Activated T-helper 1 cell treated with anti-CD3 and anti-CD28 coated beads, Interleukin-12 subunit alpha, Interleukin-12 subunit beta, Interleukin-2, Interleukin-4 antibody, amounts not matched to agents 30 ng/mL and 10 ng/mL and 1 ng/mL, durations not matched to agents 14 hours and 24 hours and 36 hours (primary cell): ENCODE data around the gene HSPBAP1. TPM values are rescaled to one million over a fixed set of nuclear protein-coding genes. Genes with fewer than 3 reads are reported as not detected.
"Not testable (repeated sequence)": the region's sequence is repeated elsewhere in the genome, so short reads cannot be mapped to it uniquely, and the experiment has no call there.

Source experiments
- DNase-seq: peaks from one replicate; pipeline ENCODE4 v3.0.0; 2021; ENCODE audit warnings: low spot score
- H3K27ac Mint-ChIP-seq: one replicate; pipeline ENCODE4 v1.8.0; 2021; ENCODE audit warnings: mild to moderate bottlenecking, mixed read lengths
- H3K27me3 Mint-ChIP-seq: one replicate; pipeline ENCODE4 v1.8.0; 2022; ENCODE audit warnings: mild to moderate bottlenecking, moderate library complexity, mixed read lengths; ENCODE audit not compliant: insufficient read depth
- H3K36me3 Mint-ChIP-seq: one replicate; pipeline ENCODE4 v1.8.0; 2021; ENCODE audit warnings: low read depth, mixed read lengths
- H3K4me1 Mint-ChIP-seq: one replicate; pipeline ENCODE4 v1.8.0; 2021; ENCODE audit warnings: low read depth, mixed read lengths
- H3K4me3 Mint-ChIP-seq: one replicate; pipeline ENCODE4 v1.8.0; 2021; ENCODE audit warnings: mild to moderate bottlenecking, moderate library complexity, mixed read lengths
- H3K9me3 Mint-ChIP-seq: one replicate; pipeline ENCODE4 v1.8.0; 2021; ENCODE audit warnings: mixed read lengths
- intact Hi-C: fragments of 100-400 bp; cut with micrococcal nuclease; formaldehyde crosslinking; loops from one replicate; pipeline ENCODE4 v1.15.1; 2024
- total RNA-seq: library from RNA; stranded (reverse); gene quantifications from 2 replicates; pipeline ENCODE4 v1.2.3, GENCODE V29; 2022

HSPBAP1 gene
- total RNA-seq, 1 donor from 2014 or later: 8.1 TPM

DNA sequence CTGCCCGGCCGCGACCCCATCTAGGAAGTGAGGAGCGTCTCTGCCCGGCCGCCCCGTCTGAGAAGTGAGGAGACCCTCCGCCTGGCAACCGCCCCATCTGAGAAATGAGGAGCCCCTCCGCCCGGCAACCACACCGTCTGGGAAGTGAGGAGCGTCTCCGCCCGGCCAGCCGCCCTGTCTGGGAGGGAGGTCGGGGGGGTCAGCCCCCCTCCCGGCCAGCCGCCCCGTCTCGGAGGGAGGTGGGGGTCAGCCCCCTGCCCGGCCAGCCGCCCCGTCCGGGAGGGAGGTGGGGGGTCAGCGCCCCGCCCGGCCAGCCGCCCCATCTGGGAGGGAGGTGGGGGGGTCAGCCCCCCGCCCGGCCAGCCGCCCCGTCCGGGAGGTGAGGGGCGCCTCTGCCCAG lies 46.3 kb downstream of the HSPBAP1 start:
- intact Hi-C loops, H3K36me3 Mint-ChIP-seq, H3K4me1 Mint-ChIP-seq, H3K9me3 Mint-ChIP-seq, H3K27ac Mint-ChIP-seq, H3K27me3 Mint-ChIP-seq, H3K4me3 Mint-ChIP-seq, DNase-seq: not testable (repeated sequence)

DNA sequence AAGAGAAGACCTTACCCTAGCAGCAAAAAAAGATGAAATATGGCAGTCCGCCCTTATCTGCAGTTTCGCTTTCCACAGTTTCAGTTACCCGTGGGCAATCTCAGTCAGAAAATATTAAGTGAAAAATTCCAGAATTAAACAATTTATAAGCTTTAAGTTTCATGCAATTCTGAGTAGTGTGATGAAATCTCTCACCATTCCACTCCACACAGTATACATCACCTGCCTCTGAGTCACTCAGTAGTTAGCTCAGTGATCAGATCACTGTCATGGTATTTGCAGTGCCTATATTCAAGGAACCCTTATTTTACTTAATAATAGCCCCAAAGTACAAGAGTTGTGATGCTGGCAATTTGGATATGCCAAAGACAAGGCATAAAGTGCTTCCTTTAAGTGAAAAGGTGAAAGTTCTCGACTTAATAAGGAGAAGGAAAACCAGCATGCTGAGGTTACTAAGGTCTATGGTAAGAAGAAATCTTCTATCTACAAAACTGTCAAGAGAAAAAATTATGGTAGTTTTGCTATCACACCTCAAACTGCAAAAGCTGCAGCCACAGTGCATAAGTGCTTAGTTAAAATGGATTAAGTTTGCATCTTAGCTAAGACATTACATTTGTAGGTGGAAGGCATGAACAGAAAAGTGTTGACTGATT lies 48.1 kb downstream of the HSPBAP1 start:
- H3K27ac Mint-ChIP-seq: no peak overlapping the region
- no peaks in the 10 kb centered on the region for H3K4me1 Mint-ChIP-seq
- no peak overlapping the region for H3K4me3 Mint-ChIP-seq
- intact Hi-C loops: no loop called here
- no peak for DNase-seq
- H3K36me3 Mint-ChIP-seq: peaks cover 5% of the 10 kb centered on the region
- H3K27me3 Mint-ChIP-seq: no peaks in the 10 kb centered on the region
- H3K9me3 Mint-ChIP-seq: no peaks in the 10 kb centered on the region

DNA sequence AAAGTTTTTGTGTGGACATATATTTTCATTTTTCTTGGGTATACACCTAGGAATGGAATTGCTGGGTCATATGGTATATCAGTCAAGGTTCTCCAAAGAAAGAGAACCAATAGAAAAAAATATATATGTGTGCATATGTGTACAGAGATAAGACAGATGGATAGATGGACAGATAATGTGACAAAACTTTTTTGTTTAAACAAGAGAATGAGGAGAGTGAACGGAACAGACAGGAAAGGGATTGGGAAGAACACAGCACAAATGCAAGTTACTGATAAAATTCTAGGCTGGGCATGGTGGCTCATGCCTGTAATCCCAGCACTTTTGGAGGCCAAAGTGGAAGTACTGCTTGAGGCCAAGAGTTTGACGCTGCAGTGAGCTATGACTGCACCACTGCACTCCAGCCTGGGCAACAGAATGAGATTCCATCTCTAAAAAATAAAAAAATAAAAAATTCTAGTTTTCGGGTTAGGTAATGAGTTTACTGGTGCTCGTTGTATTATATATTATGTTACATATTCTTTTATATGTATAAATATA lies 50.0 kb downstream of the HSPBAP1 start:
- no peak overlapping the region for H3K4me3 Mint-ChIP-seq
- H3K27me3 Mint-ChIP-seq: no peaks in the 10 kb centered on the region
- H3K4me1 Mint-ChIP-seq: no peaks in the 10 kb centered on the region
- H3K36me3 Mint-ChIP-seq: peaks cover 20% of the 10 kb centered on the region
- H3K9me3 Mint-ChIP-seq: no peaks in the 10 kb centered on the region
- intact Hi-C loops: no loop called here
- DNase-seq: no peak
- H3K27ac Mint-ChIP-seq: no peak overlapping the region

GRCh38 chr3:122742234-122742633 lies 51.4 kb downstream of the HSPBAP1 start:
- Mint-ChIP-seq H3K36me3 (peaks cover 21% of the 10 kb centered on the region), H3K27me3 (no peaks in the 10 kb centered on the region), H3K9me3 (no peaks in the 10 kb centered on the region), H3K4me3 (no peak overlapping the region), H3K27ac (no peak overlapping the region), H3K4me1 (no peaks in the 10 kb centered on the region)
- DNase-seq: no peak
- intact Hi-C loops: no loop called here

- no peak for DNase-seq
- peaks cover 21% of the 10 kb centered on the region for H3K36me3 Mint-ChIP-seq
Measured at GRCh38 chr3:122739172-122739571, 54.5 kb downstream of the HSPBAP1 start.

DNA sequence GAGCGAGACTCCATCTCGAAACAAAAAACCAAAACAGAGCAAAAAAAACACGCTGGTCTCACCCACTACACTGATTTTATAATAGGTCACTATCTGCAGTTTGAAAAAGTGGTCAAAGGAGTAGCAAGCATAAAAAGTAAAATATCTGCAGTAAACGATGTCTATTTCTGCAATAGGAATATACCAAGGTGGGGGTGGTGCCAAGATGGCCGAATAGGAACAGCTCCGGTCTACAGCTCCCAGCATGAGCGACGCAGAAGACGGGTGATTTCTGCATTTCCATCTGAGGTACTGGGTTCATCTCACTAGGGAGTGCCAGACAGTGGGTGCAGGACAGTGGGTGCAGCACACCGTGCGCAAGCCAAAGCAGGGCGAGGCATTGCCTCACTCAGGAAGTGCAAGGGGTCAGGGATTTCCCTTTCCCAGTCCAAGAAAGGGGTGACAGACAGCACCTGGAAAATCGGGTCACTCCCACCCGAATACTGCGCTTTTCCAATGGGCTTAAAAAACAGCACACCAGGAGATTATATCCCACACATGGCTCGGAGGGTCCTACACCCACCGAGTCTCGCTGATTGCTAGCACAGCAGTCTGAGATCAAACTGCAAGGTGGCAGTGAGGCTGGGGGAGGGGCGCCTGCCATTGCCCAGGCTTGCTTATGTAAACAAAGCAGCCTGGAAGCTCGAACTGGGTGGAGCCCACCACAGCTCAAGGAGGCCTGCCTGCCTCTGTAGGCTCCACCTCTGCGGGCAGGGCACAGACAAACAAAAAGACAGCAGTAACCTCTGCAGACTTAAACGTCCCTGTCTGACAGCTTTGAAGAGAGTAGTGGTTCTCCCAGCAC lies 60.7 kb downstream of the HSPBAP1 start:
- H3K4me3 Mint-ChIP-seq, H3K27me3 Mint-ChIP-seq, DNase-seq, H3K4me1 Mint-ChIP-seq, intact Hi-C loops, H3K27ac Mint-ChIP-seq, H3K9me3 Mint-ChIP-seq: not testable (repeated sequence)
- H3K36me3 Mint-ChIP-seq: peaks cover 35% of the 10 kb centered on the region

More at GRCh38 chr3:122739172-122739571, 54.5 kb downstream of the HSPBAP1 start:
- Mint-ChIP-seq H3K27ac (no peak overlapping the region), H3K4me3 (no peak overlapping the region), H3K9me3 (no peaks in the 10 kb centered on the region), H3K4me1 (no peaks in the 10 kb centered on the region), H3K27me3 (no peaks in the 10 kb centered on the region)
- intact Hi-C loops: no loop called here

GRCh38 chr3:122730240-122730639 lies 63.4 kb downstream of the HSPBAP1 start:
- Mint-ChIP-seq H3K36me3 (peaks cover 51% of the 10 kb centered on the region), H3K27me3 (no peaks in the 10 kb centered on the region), H3K27ac (no peak overlapping the region), H3K4me3 (no peak overlapping the region), H3K4me1 (no peaks in the 10 kb centered on the region), H3K9me3 (peaks cover 6% of the 10 kb centered on the region)
- intact Hi-C loops: no loop called here
- no peak for DNase-seq

DNA sequence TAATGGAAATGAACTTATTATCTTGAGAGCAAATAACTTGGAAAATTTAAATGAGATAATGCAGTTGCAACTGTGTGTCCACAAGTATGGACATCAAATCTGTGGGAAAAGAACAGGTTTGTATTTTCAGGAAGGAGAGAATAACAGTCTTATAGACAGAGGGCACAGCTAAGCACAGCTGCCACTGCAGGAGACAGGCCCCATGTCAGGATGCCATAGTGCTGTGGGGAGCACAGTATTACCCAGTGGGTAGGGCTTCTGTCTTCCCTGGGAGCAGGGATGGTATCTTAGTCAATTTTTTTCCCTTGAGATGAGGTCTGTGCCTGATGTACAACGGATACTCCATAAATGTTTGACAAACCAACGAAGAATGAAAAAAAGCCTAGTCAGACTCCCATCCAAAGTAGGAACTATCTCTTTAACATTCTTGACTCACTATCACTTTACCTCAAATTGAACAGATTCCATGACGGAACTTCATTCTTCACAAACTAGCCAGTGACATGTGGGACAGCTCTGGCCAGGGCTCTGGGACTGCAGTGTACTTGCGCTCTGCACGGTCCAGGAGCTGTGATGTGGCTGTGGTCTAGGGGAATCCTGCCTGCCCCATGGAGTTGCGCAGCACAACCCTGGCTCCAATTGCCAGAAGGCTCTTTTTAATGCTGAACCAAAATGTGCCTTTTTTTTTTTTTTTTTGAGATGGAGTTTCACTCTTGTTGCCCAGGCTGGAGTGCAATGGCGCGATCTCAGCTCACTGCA lies 64.7 kb downstream of the HSPBAP1 start:
- Mint-ChIP-seq H3K27ac (no peak overlapping the region), H3K4me3 (no peak overlapping the region), H3K4me1 (no peaks in the 10 kb centered on the region), H3K36me3 (peaks cover 53% of the 10 kb centered on the region), H3K9me3 (peaks cover 4% of the 10 kb centered on the region), H3K27me3 (no peaks in the 10 kb centered on the region)
- intact Hi-C loops: no loop called here
- no peak for DNase-seq

- H3K27me3 Mint-ChIP-seq: no peaks in the 10 kb centered on the region
- no peak overlapping the region for H3K4me3 Mint-ChIP-seq
- peaks cover 56% of the 10 kb centered on the region for H3K36me3 Mint-ChIP-seq
- H3K4me1 Mint-ChIP-seq: no peaks in the 10 kb centered on the region
- H3K27ac Mint-ChIP-seq: no peak overlapping the region
- intact Hi-C loops: no loop called here
- H3K9me3 Mint-ChIP-seq: no peaks in the 10 kb centered on the region
- DNase-seq: no peak
Measured at GRCh38 chr3:122728186-122728585, 65.4 kb downstream of the HSPBAP1 start.

DNA sequence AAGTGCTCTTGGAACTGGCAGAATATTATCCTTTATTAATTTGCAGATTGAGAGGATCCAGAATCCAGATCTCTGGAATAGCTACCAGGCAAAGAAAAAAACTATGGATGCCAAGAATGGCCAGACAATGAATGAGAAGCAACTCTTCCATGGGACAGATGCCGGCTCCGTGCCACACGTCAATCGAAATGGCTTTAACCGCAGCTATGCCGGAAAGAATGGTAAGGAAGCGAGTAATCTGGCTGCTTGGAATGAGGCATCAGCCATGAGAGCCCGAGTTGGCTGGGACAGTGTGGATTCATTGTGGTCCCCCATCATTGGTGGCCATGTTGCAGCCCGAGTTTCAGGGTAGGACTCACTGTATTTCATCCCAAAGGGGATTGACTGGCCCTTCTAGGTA lies 65.9 kb downstream of the HSPBAP1 start:
- Mint-ChIP-seq H3K27ac (no peak overlapping the region), H3K4me1 (no peaks in the 10 kb centered on the region), H3K9me3 (no peaks in the 10 kb centered on the region), H3K4me3 (no peak overlapping the region), H3K36me3 (peaks cover 58% of the 10 kb centered on the region), H3K27me3 (no peaks in the 10 kb centered on the region)
- DNase-seq: no peak
- intact Hi-C loops: no loop called here

GRCh38 chr3:122727294-122727693 lies 66.3 kb downstream of the HSPBAP1 start:
- Mint-ChIP-seq H3K27me3 (no peaks in the 10 kb centered on the region), H3K36me3 (peaks cover 63% of the 10 kb centered on the region), H3K27ac (no peak overlapping the region), H3K4me1 (no peaks in the 10 kb centered on the region), H3K9me3 (no peaks in the 10 kb centered on the region), H3K4me3 (no peak overlapping the region)
- no peak for DNase-seq
- intact Hi-C loops: no loop called here

- Mint-ChIP-seq H3K27ac (no peak overlapping the region), H3K4me3 (no peak overlapping the region), H3K36me3 (peaks cover 61% of the 10 kb centered on the region), H3K4me1 (no peaks in the 10 kb centered on the region), H3K27me3 (no peaks in the 10 kb centered on the region), H3K9me3 (no peaks in the 10 kb centered on the region)
- no peak for DNase-seq
- intact Hi-C loops: no loop called here
Measured at GRCh38 chr3:122725106-122725505, 68.5 kb downstream of the HSPBAP1 start.
